ENCODE results near the gene TTLL10.

TTLL10 gene

GRCh38 chr1:1236945-1237873 lies 63.5 kb downstream of the TTLL10 start:
- DNase-seq (ENCODE audit: low spot score), result no peak

GRCh38 chr1:1237874-1238701 lies 64.4 kb downstream of the TTLL10 start:
- DNase-seq (ENCODE audit: low spot score), result no peak

GRCh38 chr1:1238702-1239178 lies 65.1 kb downstream of the TTLL10 start:
- no peak for DNase-seq (ENCODE audit: low spot score)

- DNase-seq (ENCODE audit: low spot score), result no peak
These were observed 65.5 kb downstream of the TTLL10 start for GRCh38 chr1:1239227-1239613.

GRCh38 chr1:1239614-1240347 lies 66.1 kb downstream of the TTLL10 start:
- no peak for DNase-seq (ENCODE audit: low spot score)

GRCh38 chr1:1240348-1240732 lies 66.7 kb downstream of the TTLL10 start:
- no peak for DNase-seq (ENCODE audit: low spot score)

GRCh38 chr1:1240822-1241587 lies 67.3 kb downstream of the TTLL10 start:
- DNase-seq (ENCODE audit: low spot score), result peak; percentile 33

- no peak for DNase-seq (ENCODE audit: low spot score)
These were observed 68.0 kb downstream of the TTLL10 start for GRCh38 chr1:1241588-1242219.

GRCh38 chr1:1242461-1243265 lies 69.0 kb downstream of the TTLL10 start:
- DNase-seq (ENCODE audit: low spot score), result no peak

GRCh38 chr1:1243266-1243660 lies 69.6 kb downstream of the TTLL10 start:
- no peak for DNase-seq (ENCODE audit: low spot score)

- no peak for DNase-seq (ENCODE audit: low spot score)
These were observed 70.1 kb downstream of the TTLL10 start for GRCh38 chr1:1243807-1244191.

GRCh38 chr1:1244192-1244811 lies 70.6 kb downstream of the TTLL10 start:
- no peak for DNase-seq (ENCODE audit: low spot score)

- DNase-seq (ENCODE audit: low spot score), result no peak
These were observed 71.6 kb downstream of the TTLL10 start for GRCh38 chr1:1245178-1245816.

GRCh38 chr1:1245817-1246576 lies 72.3 kb downstream of the TTLL10 start:
- DNase-seq (ENCODE audit: low spot score), result no peak

GRCh38 chr1:1246577-1247340 lies 73.1 kb downstream of the TTLL10 start, which contains the start of gene C1QTNF12:
C1QTNF12 (minus strand) TSS chr1:1246722; CDS start chr1:1246690, 32 bp downstream.
- no peak for DNase-seq (ENCODE audit: low spot score)

- no peak for DNase-seq (ENCODE audit: low spot score)
These were observed 73.7 kb downstream of the TTLL10 start for GRCh38 chr1:1247341-1247913.
